H1 (cell line): ENCODE results near the gene BSCL2. TPM values are rescaled to one million over a fixed set of nuclear protein-coding genes. Genes with fewer than 3 reads are reported as not detected.

ENCODE experiments used
- CTCF ChIA-PET: fragments of 300-600 bp; sonication (Branson Sonifier 250); formaldehyde crosslinking; loops from one replicate; lab custom pipeline; 2021; ENCODE audit not compliant: partially characterized antibody; lab: Charles Lee
- POLR2A ChIA-PET: fragments of 300-600 bp; sonication (Branson Sonifier 250); formaldehyde crosslinking; loops from one replicate; lab custom pipeline; 2021; ENCODE audit warnings: inconsistent platforms; ENCODE audit not compliant: partially characterized antibody; lab: Charles Lee
- DNase-seq, 2 experiments: peaks; one replicate each; pipeline versions ENCODE4 v3.0.0 to v3.0.0-alpha.2; 2010 to 2022; ENCODE audit warnings: low spot score in 2 of 2, low read depth in 1 of 2, mixed read lengths in 1 of 2
- FAIRE-seq: peaks from 2 replicates; lab custom pipeline; 2011; peaks lifted over from hg19 to GRCh38; lab: Jason Lieb, UNC
- H2AFZ ChIP-seq: 2 replicates; pipeline ENCODE4 v1.8.1; 2012; ENCODE audit warnings: low read length, inconsistent platforms
- H2AK5ac ChIP-seq: 2 replicates; pipeline ENCODE4 v1.6.1; 2013; ENCODE audit warnings: low read depth, low read length
- H2BK120ac ChIP-seq: replicated peaks from 2 replicates; pipeline ENCODE3; 2013; ENCODE audit warnings: low read depth, low read length, inconsistent platforms
- H2BK12ac ChIP-seq: 2 replicates; pipeline ENCODE4 v1.6.1; 2013; ENCODE audit warnings: low read depth, low read length
- H2BK15ac ChIP-seq: 2 replicates; pipeline ENCODE4 v1.6.1; 2013; ENCODE audit warnings: low read length
- H2BK20ac ChIP-seq: 2 replicates; pipeline ENCODE4 v1.6.1; 2013; ENCODE audit warnings: low read length
- H2BK5ac ChIP-seq: 2 replicates; pipeline ENCODE4 v1.6.1; 2013; ENCODE audit warnings: low read depth, low read length
- H3K14ac ChIP-seq: 2 replicates; pipeline ENCODE4 v1.6.1; 2013; ENCODE audit warnings: inconsistent platforms; ENCODE audit not compliant: insufficient read length
- H3K18ac ChIP-seq: 2 replicates; pipeline ENCODE4 v1.6.1; 2013; ENCODE audit warnings: low read length; ENCODE audit errors: extremely low read depth
- H3K23ac ChIP-seq: 2 replicates; pipeline ENCODE4 v1.6.1; 2013; ENCODE audit warnings: inconsistent platforms; ENCODE audit not compliant: insufficient read length
- H3K23me2 ChIP-seq: 2 replicates; pipeline ENCODE4 v1.6.1; 2013; ENCODE audit warnings: low read depth, low read length
- H3K27ac ChIP-seq: 2 replicates; pipeline ENCODE4 v1.6.1; 2011; ENCODE audit warnings: low read depth, low read length, inconsistent platforms
- H3K27me3 ChIP-seq, 4 experiments: replicated peaks in 1 of 4; 1 replicate in 1 of 4; 2 replicates in 3 of 4; pipeline versions ENCODE4 v1.6.1 to v1.8.1; 2011 to 2013; ENCODE audit warnings: low read length in 3 of 4, mild to moderate bottlenecking in 3 of 4, inconsistent platforms in 2 of 4, mixed read lengths in 2 of 4, moderate library complexity in 1 of 4; ENCODE audit not compliant: control insufficient read depth in 3 of 4, insufficient read depth in 3 of 4; ENCODE audit errors: extremely low read depth in 1 of 4
- H3K36me3 ChIP-seq, 4 experiments: 2 replicates each; pipeline versions ENCODE4 v1.6.1 to v1.8.1; 2011 to 2013; ENCODE audit warnings: mild to moderate bottlenecking in 4 of 4, low read length in 3 of 4, moderate library complexity in 2 of 4, control low read depth in 1 of 4, inconsistent platforms in 1 of 4; ENCODE audit not compliant: insufficient read depth in 4 of 4, control insufficient read depth in 2 of 4
- H3K4ac ChIP-seq: replicated peaks from 2 replicates; pipeline ENCODE3; 2013; ENCODE audit warnings: low read length, low read depth, mixed read lengths, inconsistent platforms; ENCODE audit not compliant: insufficient read length
- H3K4me1 ChIP-seq, 4 experiments: replicated peaks in 1 of 4; 1 replicate in 1 of 4; 2 replicates in 3 of 4; pipeline versions ENCODE4 v1.6.1 to v1.8.1; 2011 to 2013; ENCODE audit warnings: low read length in 3 of 4, inconsistent platforms in 2 of 4, mixed read lengths in 1 of 4; ENCODE audit not compliant: insufficient read depth in 4 of 4, control insufficient read depth in 3 of 4
- H3K4me2 ChIP-seq, 2 experiments: 2 replicates each; pipeline versions ENCODE4 v1.6.1 to v1.8.1; 2011 to 2013; ENCODE audit warnings: low read depth in 2 of 2, low read length in 2 of 2, control low read depth in 1 of 2, inconsistent platforms in 1 of 2, mild to moderate bottlenecking in 1 of 2; ENCODE audit not compliant: insufficient read depth in 1 of 2
- H3K4me3 ChIP-seq, 4 experiments: fragments of 200-600, 300-600 bp in 1 of 4; sonication (generic), shearing (Covaris generic), sonication (Bioruptor Twin) in 1 of 4; 2 replicates each; pipeline versions ENCODE4 v1.5.1 to v1.8.1; 2011 to 2016; ENCODE audit warnings: low read length in 4 of 4, low read depth in 3 of 4, control low read depth in 2 of 4, inconsistent platforms in 2 of 4, mild to moderate bottlenecking in 2 of 4, mixed read lengths in 1 of 4, moderate library complexity in 1 of 4; ENCODE audit not compliant: insufficient read depth in 2 of 4; ENCODE audit errors: extremely low read depth in 1 of 4
- H3K56ac ChIP-seq: replicated peaks from 2 replicates; pipeline ENCODE3; 2013; ENCODE audit warnings: low read depth, mild to moderate bottlenecking, mixed read lengths, low read length, inconsistent platforms; ENCODE audit not compliant: insufficient read length
- H3K79me1 ChIP-seq: 2 replicates; pipeline ENCODE4 v1.6.1; 2013; ENCODE audit warnings: low read depth, low read length, control low read depth
- H3K79me2 ChIP-seq, 2 experiments: 2 replicates each; pipeline versions ENCODE4 v1.6.1 to v1.8.1; 2012 to 2013; ENCODE audit warnings: low read length in 2 of 2, mild to moderate bottlenecking in 2 of 2, inconsistent platforms in 1 of 2; ENCODE audit not compliant: insufficient read depth in 2 of 2, control insufficient read depth in 1 of 2
- H3K9ac ChIP-seq, 4 experiments: replicated peaks in 1 of 4; 1 replicate in 1 of 4; 2 replicates in 3 of 4; pipeline versions ENCODE4 v1.6.1 to v1.8.1; 2011 to 2013; ENCODE audit warnings: low read depth in 3 of 4, low read length in 3 of 4, control low read depth in 2 of 4, mild to moderate bottlenecking in 2 of 4, moderate library complexity in 2 of 4, inconsistent platforms in 1 of 4; ENCODE audit errors: extremely low read depth in 1 of 4
- H3K9me3 ChIP-seq, 2 experiments: 2 replicates each; pipeline versions ENCODE4 v1.6.1 to v1.8.1; 2012 to 2013; ENCODE audit warnings: mild to moderate bottlenecking in 2 of 2, moderate library complexity in 2 of 2, control low read depth in 1 of 2, inconsistent platforms in 1 of 2, low read depth in 1 of 2, low read length in 1 of 2, mixed read lengths in 1 of 2; ENCODE audit not compliant: insufficient read depth in 2 of 2
- H4K20me1 ChIP-seq, 2 experiments: replicated peaks in 1 of 2; 2 replicates each; pipeline versions ENCODE3 to v1.8.1; 2011 to 2013; ENCODE audit warnings: inconsistent platforms in 2 of 2, low read length in 2 of 2, mild to moderate bottlenecking in 1 of 2; ENCODE audit not compliant: insufficient read depth in 2 of 2, control insufficient read depth in 1 of 2
- H4K5ac ChIP-seq: 2 replicates; pipeline ENCODE4 v1.6.1; 2013; ENCODE audit warnings: low read length, low read depth, mixed read lengths, inconsistent platforms; ENCODE audit not compliant: insufficient read length
- H4K8ac ChIP-seq: 2 replicates; pipeline ENCODE4 v1.8.0; 2013; ENCODE audit warnings: mild to moderate bottlenecking, moderate library complexity, low read length, inconsistent platforms; ENCODE audit not compliant: insufficient read depth; ENCODE audit errors: extremely low read depth
- H4K91ac ChIP-seq: replicated peaks from 2 replicates; pipeline ENCODE3; 2013; ENCODE audit warnings: low read length, mixed read lengths, inconsistent platforms; ENCODE audit not compliant: insufficient read length
- CEBPB ChIP-seq: IDR thresholded peaks from 2 replicates; pipeline ENCODE4 v1.6.1; 2012; ENCODE audit warnings: low read depth, low read length
- CHD2 ChIP-seq: IDR thresholded peaks from 2 replicates; pipeline ENCODE4 v1.6.1; 2012; ENCODE audit warnings: low read length, improper control_type of control experiment
- CREB1 ChIP-seq: IDR thresholded peaks from 2 replicates; pipeline ENCODE4 v1.6.1; 2012; ENCODE audit warnings: inconsistent platforms
- FOSL1 ChIP-seq: IDR thresholded peaks from 2 replicates; pipeline ENCODE4 v1.6.1; 2011; ENCODE audit warnings: mild to moderate bottlenecking, low read depth, low read length, moderate library complexity; ENCODE audit not compliant: insufficient read depth
- KDM5A ChIP-seq: fragments of 200-600 bp; IDR thresholded peaks from 2 replicates; pipeline ENCODE4 v1.7.1; 2012; ENCODE audit warnings: mild to moderate bottlenecking, low read length, inconsistent platforms, mixed read lengths
- NRF1 ChIP-seq: IDR thresholded peaks from 2 replicates; pipeline ENCODE4 v1.6.1; 2011; ENCODE audit warnings: mild to moderate bottlenecking, low read depth, low read length, improper control_type of control experiment
- POU5F1 ChIP-seq: IDR thresholded peaks from 2 replicates; pipeline ENCODE4 v1.6.1; 2011; ENCODE audit warnings: low read depth, mild to moderate bottlenecking, low read length, moderate library complexity
- RFX5 ChIP-seq: IDR thresholded peaks from 2 replicates; pipeline ENCODE4 v1.6.1; 2011; ENCODE audit warnings: low read depth, low read length, improper control_type of control experiment, borderline replicate concordance
- SP1 ChIP-seq: IDR thresholded peaks from 2 replicates; pipeline ENCODE4 v1.6.1; 2011; ENCODE audit warnings: low read depth, low read length
- SP2 ChIP-seq: IDR thresholded peaks from 2 replicates; pipeline ENCODE4 v1.6.1; 2012; ENCODE audit warnings: mild to moderate bottlenecking, low read length, inconsistent platforms
- WGBS, 2 experiments: shearing (Covaris generic) in 1 of 2; methylation state at CpG; one replicate each; pipeline versions ENCODE4 v1.1.6 to v1.1.7; 2013 to 2015; ENCODE audit warnings: low lambda C conversion rate in 2 of 2, mixed read lengths in 2 of 2, inconsistent platforms in 1 of 2, low coverage in 1 of 2, missing lambda C conversion rate in 1 of 2; ENCODE audit not compliant: insufficient replicate concordance in 2 of 2, insufficient coverage in 1 of 2, insufficient read length in 1 of 2; ENCODE audit errors: extremely low coverage in 1 of 2, missing lambda C conversion rate in 1 of 2; 5-methylcytosine and 5-hydroxymethylcytosine counted together
- polyA plus RNA-seq, 7 experiments: library from polyadenylated mRNA; depleted of rRNA in 3 of 7; stranded (reverse) in 5 of 7; unstranded in 2 of 7; fragments of >200 nt in 5 of 7; fragments of 200-250 nt in 2 of 7; gene quantifications; 1 replicate in 5 of 7; 2 replicates in 1 of 7; 4 replicates in 1 of 7; pipeline versions ENCODE4 v1.2.1 to v1.2.3, GENCODE V29; 2011 to 2013; ENCODE audit warnings: missing spikeins in 2 of 7, mixed read lengths in 2 of 7
- total RNA-seq: library from RNA; stranded (reverse); fragmentation: NEBNext Ultra II Directional; extraction: Animal tissue kit (Norgen Biotek cat#: 25700); gene quantifications from 2 replicates; pipeline ENCODE4 v1.2.1, GENCODE V29; 2021

Gene BSCL2
- total and polyA plus RNA-seq, 2 of the 8 experiments (the other 6 are each of a cell fraction or from before 2014, with no cell fraction given), result 59.5 to 264 TPM

DNA sequence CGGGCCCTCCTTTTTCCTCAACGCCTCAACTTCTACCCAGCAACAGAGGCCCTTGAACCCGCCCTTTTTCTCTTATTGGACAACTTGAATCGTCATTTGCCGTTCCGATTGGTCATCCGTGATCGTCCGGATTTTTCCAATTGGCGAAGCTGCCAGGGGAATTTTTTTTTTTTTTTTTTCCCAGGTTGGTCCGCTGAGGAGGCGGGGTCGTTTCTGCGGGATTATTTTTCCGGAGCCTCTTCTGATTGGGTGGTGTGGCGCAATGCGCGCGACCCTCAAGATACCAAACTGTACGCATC lies 20.6 kb upstream of the BSCL2 start:
- H3K4me1 ChIP-seq, result no peaks in the 10 kb centered on the region; a peak in 3 of 7 replicates
- peak overlapping the region; percentile 92 for H3K27ac ChIP-seq
- no peak overlapping the region for H2BK120ac ChIP-seq
- DNase-seq, result peak in 1 of 2 experiments; percentile 74
- no peak overlapping the region for H3K23ac ChIP-seq
- peaks cover 12 to 17% of the 10 kb centered on the region in 2 experiments for H4K20me1 ChIP-seq
- 0 out of 2 replicates have a peak, but pooled peaks cover 2% of the 10 kb centered on the region for H3K79me1 ChIP-seq
- peaks cover 16% of the 10 kb centered on the region for H3K23me2 ChIP-seq
- peaks cover 7 to 23% (median 11%) of the 10 kb centered on the region in 4 experiments; a peak in 6 of 8 replicates for H3K36me3 ChIP-seq
- ChIA-PET CTCF (interaction anchor here (2.1 to 6.1 kb wide), 4 partner anchors 24 to 60 kb away, joined by 5 to 45 read pairs (median 19); partner anchors contain the start of genes TAF6L and TMEM179B), POLR2A (interaction anchor here (0.6 to 10.9 kb wide), 33 partner anchors 9 to 415 kb away, joined by 3 to 192 read pairs (median 5); partner anchors contain the start of genes BSCL2, C11orf98, CSKMT and EEF1G)
- peak overlapping the region; percentile 88 for H4K5ac ChIP-seq
- peak overlapping the region; percentile 94 for H3K18ac ChIP-seq
- peak overlapping the region; percentile 60; the same call in 1 of the 2 replicates for H2AFZ ChIP-seq
- TF ChIP-seq CEBPB, result peak; percentile 65; the same call in 1 of the 2 replicates
- peak; percentile 54; the same call in 1 of the 2 replicates for TF ChIP-seq CREB1
- 0 out of 2 replicates have a peak, but pooled peaks have one; percentile 10 for TF ChIP-seq NRF1
- TF ChIP-seq SP1, result peak; percentile 95
- TF ChIP-seq CHD2, result peak; percentile 74
- peak; percentile 35 for TF ChIP-seq SP2
- no peak for TF ChIP-seq FOSL1
- no peak for TF ChIP-seq POU5F1
- no peak for TF ChIP-seq KDM5A
- peak; percentile 96 for TF ChIP-seq RFX5
- peak overlapping the region; percentile 94 for H4K91ac ChIP-seq
- H3K14ac ChIP-seq, result no peak overlapping the region
- peak overlapping the region; percentile 85 to 93 for H3K4me2 ChIP-seq
- no peak overlapping the region for H2BK12ac ChIP-seq
- FAIRE-seq, result no peak
- no peaks in the 10 kb centered on the region for H3K27me3 ChIP-seq
- peak overlapping the region; percentile 87 to 98 (median 96) for H3K4me3 ChIP-seq
- no peaks in the 10 kb centered on the region for H3K9me3 ChIP-seq
- peak overlapping the region; percentile 80 for H3K4ac ChIP-seq
- H3K56ac ChIP-seq, result peak overlapping the region; percentile 89
- peaks cover 18 to 66% of the 10 kb centered on the region in 2 experiments for H3K79me2 ChIP-seq
- no peak overlapping the region for H2BK20ac ChIP-seq
- peak overlapping the region in 3 of 4 experiments; percentile 92; a peak in 6 of 7 replicates for H3K9ac ChIP-seq
- no peak overlapping the region for H2AK5ac ChIP-seq
- 0 out of 2 replicates have a peak overlapping the region, but pooled peaks have one; percentile 50 for H2BK15ac ChIP-seq
- peak overlapping the region; percentile 91 for H2BK5ac ChIP-seq
- 2% methylated on average over 19 of the region's 20 CpGs; no CpG with 5 or more reads in 1 of the 2 experiments for WGBS, 2 experiments
- H4K8ac ChIP-seq, result 0 out of 2 replicates have a peak overlapping the region, but pooled peaks have one; percentile 89
